Measurements from ENCODE around the gene CDC42EP4. TPM values are rescaled to one million over a fixed set of nuclear protein-coding genes. Genes with fewer than 3 reads are reported as not detected.

CDC42EP4 gene
- total and polyA plus RNA-seq, 4 donors: 15.7 to 31.0 (median 28.0) TPM

GRCh38 chr17:73302189-73302588, 9.6 kb downstream of the CDC42EP4 start:
- no peak overlapping the region for H3K4me3 ChIP-seq (ENCODE audit: low read depth in 1 of 3, low read length in 3 of 3)
- no peak for DNase-seq (ENCODE audit: low spot score)
- H3K9ac ChIP-seq (ENCODE audit: low read depth in 1 of 2, low read length in 2 of 2): no peak overlapping the region
- WGBS: 72% methylated on average over 3 of the region's 3 CpGs
- peaks cover 0 to 2% (median 0%) of the 10 kb centered on the region in 4 donors for H3K36me3 ChIP-seq (ENCODE audit: control insufficient read depth in 4 of 4, insufficient read depth in 3 of 4, low read depth in 1 of 4, low read length in 3 of 4)
- H3K27ac ChIP-seq (ENCODE audit: low read depth in 1 of 2, low read length in 2 of 2): no peak overlapping the region
- no peaks in the 10 kb centered on the region for H3K27me3 ChIP-seq (ENCODE audit: control insufficient read depth in 4 of 4, insufficient read depth in 4 of 4, low read length in 3 of 4)
- H3K4me1 ChIP-seq (ENCODE audit: control insufficient read depth in 4 of 4, insufficient read depth in 4 of 4, low read length in 3 of 4): peaks cover 28 to 71% (median 42%) of the 10 kb centered on the region in 4 donors
- H3K9me3 ChIP-seq (ENCODE audit: control insufficient read depth in 4 of 4, low read length in 3 of 4): no peaks in the 10 kb centered on the region
- TF ChIP-seq HNF4A (conservative IDR thresholded peaks at IDR 0.05): no peak
- TF ChIP-seq ATF3 (IDR thresholded peaks at IDR 0.05): no peak
- TF ChIP-seq TAF1 (conservative IDR thresholded peaks at IDR 0.05): no peak
- no peak for TF ChIP-seq SP1 (IDR thresholded peaks at IDR 0.05)
- no peak for TF ChIP-seq REST (IDR thresholded peaks at IDR 0.05)

GRCh38 chr17:73301369-73301768, 10.4 kb downstream of the CDC42EP4 start:
- H3K4me1 ChIP-seq (ENCODE audit: control insufficient read depth in 4 of 4, insufficient read depth in 4 of 4, low read length in 3 of 4): peaks cover 23 to 63% (median 36%) of the 10 kb centered on the region in 4 donors
- no peaks in the 10 kb centered on the region for H3K27me3 ChIP-seq (ENCODE audit: control insufficient read depth in 4 of 4, insufficient read depth in 4 of 4, low read length in 3 of 4)
- WGBS: 95% methylated on average over 2 of the region's 2 CpGs
- H3K4me3 ChIP-seq (ENCODE audit: low read depth in 1 of 3, low read length in 3 of 3): no peak overlapping the region
- peaks cover 0 to 2% (median 0%) of the 10 kb centered on the region in 4 donors for H3K36me3 ChIP-seq (ENCODE audit: control insufficient read depth in 4 of 4, insufficient read depth in 3 of 4, low read depth in 1 of 4, low read length in 3 of 4)
- TF ChIP-seq FOXA1 (IDR thresholded peaks at IDR 0.05): no peak
- no peak for TF ChIP-seq JUND (IDR thresholded peaks at IDR 0.05)
- no peak for TF ChIP-seq NR2F2 (IDR thresholded peaks at IDR 0.05)
- no peak for TF ChIP-seq EGR1 (IDR thresholded peaks at IDR 0.05; ENCODE audit: low read depth in 2 of 2)
- no peak for TF ChIP-seq ATF3 (IDR thresholded peaks at IDR 0.05)
- no peak for TF ChIP-seq TAF1 (conservative IDR thresholded peaks at IDR 0.05)
- H3K27ac ChIP-seq (ENCODE audit: low read depth in 1 of 2, low read length in 2 of 2): no peak overlapping the region
- no peak overlapping the region for H3K9ac ChIP-seq (ENCODE audit: low read depth in 1 of 2, low read length in 2 of 2)
- H3K9me3 ChIP-seq (ENCODE audit: control insufficient read depth in 4 of 4, low read length in 3 of 4): no peaks in the 10 kb centered on the region
- DNase-seq (ENCODE audit: low spot score): no peak

- 73% methylated on average over 3 of the region's 3 CpGs for WGBS
- DNase-seq (ENCODE audit: low spot score): no peak
- Histone ChIP-seq H3K27ac (ENCODE audit: low read depth in 1 of 2, low read length in 2 of 2) (peak overlapping the region in 1 of 2 donors; percentile 40), H3K9ac (ENCODE audit: low read depth in 1 of 2, low read length in 2 of 2) (no peak overlapping the region), H3K4me3 (ENCODE audit: low read depth in 1 of 3, low read length in 3 of 3) (no peak overlapping the region), H3K27me3 (ENCODE audit: control insufficient read depth in 4 of 4, insufficient read depth in 4 of 4, low read length in 3 of 4) (no peaks in the 10 kb centered on the region), H3K9me3 (ENCODE audit: control insufficient read depth in 4 of 4, low read length in 3 of 4) (no peaks in the 10 kb centered on the region), H3K4me1 (ENCODE audit: control insufficient read depth in 4 of 4, insufficient read depth in 4 of 4, low read length in 3 of 4) (peaks cover 17 to 54% (median 30%) of the 10 kb centered on the region in 4 donors), H3K36me3 (ENCODE audit: control insufficient read depth in 4 of 4, insufficient read depth in 3 of 4, low read depth in 1 of 4, low read length in 3 of 4) (peaks cover 0 to 2% (median 0%) of the 10 kb centered on the region in 4 donors)
- TF ChIP-seq EGR1 (IDR thresholded peaks at IDR 0.05; ENCODE audit: low read depth in 2 of 2) (peak; percentile 34 to 81), HNF4A (conservative IDR thresholded peaks at IDR 0.05) (peak; percentile 78 to 81), ATF3 (IDR thresholded peaks at IDR 0.05) (no peak), SP1 (IDR thresholded peaks at IDR 0.05) (peak; percentile 54), YY1 (IDR thresholded peaks at IDR 0.05) (peak; percentile 47), RAD21 (IDR thresholded peaks at IDR 0.05) (peak in 1 of 2 donors; percentile 28), ZBTB33 (IDR thresholded peaks at IDR 0.05) (peak; percentile 47), NR2F2 (IDR thresholded peaks at IDR 0.05) (no peak), RXRA (IDR thresholded peaks at IDR 0.05) (peak; percentile 62 to 80), TAF1 (conservative IDR thresholded peaks at IDR 0.05) (no peak), REST (IDR thresholded peaks at IDR 0.05) (peak; percentile 31), JUND (IDR thresholded peaks at IDR 0.05) (peak in 1 of 2 donors; percentile 53), GABPA (IDR thresholded peaks at IDR 0.05 in 1 of 2, conservative IDR thresholded peaks at IDR 0.05 in 1 of 2) (no peak), FOXA1 (IDR thresholded peaks at IDR 0.05) (peak; percentile 61), MAX (IDR thresholded peaks at IDR 0.05) (peak; percentile 66), FOXA2 (IDR thresholded peaks at IDR 0.05) (peak; percentile 65)
Observed at GRCh38 chr17:73300392-73300791, 11.4 kb downstream of the CDC42EP4 start.
